WTC11 (cell line): ENCODE measurements around the gene TMEM114. TPM values are rescaled to one million over a fixed set of nuclear protein-coding genes. Genes with fewer than 3 reads are reported as not detected.

Experiments used
- ATAC-seq: fragments of 200-7000 bp; cut with Tn5 transposase; 2 replicates; pipeline ENCODE4 v1.10.0; 2021; ENCODE audit warnings: mild to moderate bottlenecking, moderate library complexity
- CTCF ChIA-PET: fragments of 300-600 bp; sonication (Branson Sonifier 250); formaldehyde crosslinking; loops from one replicate; lab custom pipeline; 2021; ENCODE audit warnings: antibody characterized with exemption; lab: Charles Lee
- POLR2A ChIA-PET: fragments of 350-600 bp; sonication (Branson Sonifier 250); formaldehyde crosslinking; loops from one replicate; lab custom pipeline; 2021; ENCODE audit warnings: antibody characterized with exemption; lab: Charles Lee
- DNase-seq: peaks from one replicate; pipeline ENCODE4 v3.0.0; 2021; ENCODE audit warnings: low spot score
- H3K27ac Mint-ChIP-seq: 2 replicates; pipeline ENCODE4 v1.8.0; 2021; ENCODE audit warnings: mixed read lengths
- H3K27me3 Mint-ChIP-seq: 2 replicates; pipeline ENCODE4 v1.8.0; 2021; ENCODE audit warnings: low read depth, mild to moderate bottlenecking, moderate library complexity, mixed read lengths
- H3K36me3 Mint-ChIP-seq: 2 replicates; pipeline ENCODE4 v1.8.0; 2021; ENCODE audit warnings: mixed read lengths
- H3K4me1 Mint-ChIP-seq: 2 replicates; pipeline ENCODE4 v1.8.0; 2022; ENCODE audit warnings: mixed read lengths
- H3K4me3 Mint-ChIP-seq: 2 replicates; pipeline ENCODE4 v1.8.0; 2021; ENCODE audit warnings: mild to moderate bottlenecking, moderate library complexity, mixed read lengths
- H3K9me3 Mint-ChIP-seq: 2 replicates; pipeline ENCODE4 v1.8.0; 2021; ENCODE audit warnings: mixed read lengths
- ATF1 ChIP-seq: sonication (generic); formaldehyde crosslinking; IDR thresholded peaks from 2 replicates; pipeline ENCODE4 v1.8.1; 2023; ENCODE audit warnings: mild to moderate bottlenecking, moderate library complexity, missing genetic modification reagents
- E2F1 ChIP-seq: sonication (generic); formaldehyde crosslinking; IDR thresholded peaks from 2 replicates; pipeline ENCODE4 v1.8.0; 2022; ENCODE audit warnings: mild to moderate bottlenecking, missing genetic modification reagents
- FOXK1 ChIP-seq: sonication (generic); formaldehyde crosslinking; IDR thresholded peaks from 2 replicates; pipeline ENCODE4 v1.8.0; 2022; ENCODE audit warnings: mild to moderate bottlenecking, moderate library complexity, missing genetic modification reagents
- GRHL2 ChIP-seq: fragments of 250-450 bp; sonication (Bioruptor Pico); IDR thresholded peaks from 2 replicates; pipeline ENCODE4 v1.8.0; 2022; ENCODE audit warnings: mild to moderate bottlenecking, moderate library complexity; ENCODE audit not compliant: insufficient replicate concordance, severe bottlenecking
- JAZF1 ChIP-seq: fragments of 250-450 bp; sonication (Bioruptor Pico); IDR thresholded peaks from 2 replicates; pipeline ENCODE4 v1.9.0; 2021; ENCODE audit warnings: moderate library complexity, mild to moderate bottlenecking, inconsistent platforms
- JUN ChIP-seq: sonication (generic); formaldehyde crosslinking; IDR thresholded peaks from 2 replicates; pipeline ENCODE4 v1.8.0; 2023; ENCODE audit warnings: mild to moderate bottlenecking, missing genetic modification reagents
- KAT7 ChIP-seq: sonication (generic); formaldehyde crosslinking; IDR thresholded peaks from 2 replicates; pipeline ENCODE4 v1.8.1; 2023; ENCODE audit warnings: missing genetic modification reagents, mild to moderate bottlenecking, borderline replicate concordance
- NFATC4 ChIP-seq: fragments of 250-450 bp; sonication (Bioruptor Pico); IDR thresholded peaks from 2 replicates; pipeline ENCODE4 v1.9.0; 2021; ENCODE audit warnings: mild to moderate bottlenecking
- NFYB ChIP-seq: sonication (generic); formaldehyde crosslinking; conservative IDR thresholded peaks from 2 replicates; pipeline ENCODE4 v1.8.0; 2022; ENCODE audit warnings: low read depth, missing genetic modification reagents
- OVOL2 ChIP-seq: fragments of 250-450 bp; sonication (Bioruptor Pico); IDR thresholded peaks from 2 replicates; pipeline ENCODE4 v1.9.0; 2021; ENCODE audit warnings: mild to moderate bottlenecking, borderline replicate concordance
- PRRX2 ChIP-seq: fragments of 250-450 bp; sonication (Bioruptor Pico); IDR thresholded peaks from 2 replicates; pipeline ENCODE4 v1.8.0; 2021; ENCODE audit warnings: mild to moderate bottlenecking
- TP53 ChIP-seq: sonication (generic); formaldehyde crosslinking; IDR thresholded peaks from 2 replicates; pipeline ENCODE4 v1.8.1; 2023; ENCODE audit warnings: mild to moderate bottlenecking, missing genetic modification reagents
- ZNF121 ChIP-seq: sonication (generic); formaldehyde crosslinking; IDR thresholded peaks from 2 replicates; pipeline ENCODE4 v1.8.0; 2023; ENCODE audit warnings: missing genetic modification reagents
- ZNF263 ChIP-seq: sonication (generic); formaldehyde crosslinking; IDR thresholded peaks from 2 replicates; pipeline ENCODE4 v1.8.1; 2022; ENCODE audit warnings: low read depth, mild to moderate bottlenecking, moderate library complexity, missing genetic modification reagents
- ZNF396 ChIP-seq: fragments of 250-450 bp; sonication (Bioruptor Pico); IDR thresholded peaks from 2 replicates; pipeline ENCODE4 v1.8.0; 2021; ENCODE audit warnings: mild to moderate bottlenecking, moderate library complexity, borderline replicate concordance
- total RNA-seq: library from RNA; stranded (reverse); gene quantifications from 3 replicates; pipeline ENCODE4 v1.2.3, GENCODE V29; 2021
- TF ChIP-seq, protein P1 (sequence below): sonication (generic); formaldehyde crosslinking; IDR thresholded peaks from 2 replicates; pipeline ENCODE4 v1.8.1; 2023; ENCODE audit warnings: mild to moderate bottlenecking, moderate library complexity, missing genetic modification reagents
- TF ChIP-seq, protein P2 (sequence below): sonication (generic); formaldehyde crosslinking; IDR thresholded peaks from 2 replicates; pipeline ENCODE4 v1.8.1; 2022; ENCODE audit warnings: missing genetic modification reagents, borderline replicate concordance
- TF ChIP-seq, protein P3 (sequence below): sonication (generic); formaldehyde crosslinking; IDR thresholded peaks from 2 replicates; pipeline ENCODE4 v1.8.1; 2023; ENCODE audit warnings: mild to moderate bottlenecking, missing genetic modification reagents
- TF ChIP-seq, protein P4 (sequence below): sonication (generic); formaldehyde crosslinking; IDR thresholded peaks from 2 replicates; pipeline ENCODE4 v1.8.1; 2022; ENCODE audit warnings: mild to moderate bottlenecking, moderate library complexity, missing genetic modification reagents
- TF ChIP-seq, protein P5 (sequence below): sonication (generic); formaldehyde crosslinking; IDR thresholded peaks from 2 replicates; pipeline ENCODE4 v1.8.0; 2022; ENCODE audit warnings: mild to moderate bottlenecking, missing genetic modification reagents
- TF ChIP-seq, protein P6 (sequence below): sonication (generic); formaldehyde crosslinking; IDR thresholded peaks from 2 replicates; pipeline ENCODE4 v1.8.0; 2023; ENCODE audit warnings: missing genetic modification reagents, mild to moderate bottlenecking, borderline replicate concordance

Gene TMEM114
- total RNA-seq, 1 experiment from 2014 or later, result 0.37 TPM

GRCh38 chr16:8631373-8631772 is 41.1 kb upstream of the TMEM114 start:
- Mint-ChIP-seq H3K9me3 (no peaks in the 10 kb centered on the region), H3K27ac (no peak overlapping the region), H3K27me3 (no peaks in the 10 kb centered on the region), H3K4me3 (no peak overlapping the region)
- no peak for ATAC-seq
- POLR2A ChIA-PET, result no interaction called here
- TF ChIP-seq TP53 (CRISPR knock-in tag), result no peak
- TF ChIP-seq, protein P1, sequence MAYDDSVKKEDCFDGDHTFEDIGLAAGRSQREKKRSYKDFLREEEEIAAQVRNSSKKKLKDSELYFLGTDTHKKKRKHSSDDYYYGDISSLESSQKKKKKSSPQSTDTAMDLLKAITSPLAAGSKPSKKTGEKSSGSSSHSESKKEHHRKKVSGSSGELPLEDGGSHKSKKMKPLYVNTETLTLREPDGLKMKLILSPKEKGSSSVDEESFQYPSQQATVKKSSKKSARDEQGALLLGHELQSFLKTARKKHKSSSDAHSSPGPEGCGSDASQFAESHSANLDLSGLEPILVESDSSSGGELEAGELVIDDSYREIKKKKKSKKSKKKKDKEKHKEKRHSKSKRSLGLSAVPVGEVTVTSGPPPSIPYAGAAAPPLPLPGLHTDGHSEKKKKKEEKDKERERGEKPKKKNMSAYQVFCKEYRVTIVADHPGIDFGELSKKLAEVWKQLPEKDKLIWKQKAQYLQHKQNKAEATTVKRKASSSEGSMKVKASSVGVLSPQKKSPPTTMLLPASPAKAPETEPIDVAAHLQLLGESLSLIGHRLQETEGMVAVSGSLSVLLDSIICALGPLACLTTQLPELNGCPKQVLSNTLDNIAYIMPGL (CRISPR knock-in tag), result no peak
- no peak for TF ChIP-seq ZNF263 (CRISPR knock-in tag)
- TF ChIP-seq, protein P2, sequence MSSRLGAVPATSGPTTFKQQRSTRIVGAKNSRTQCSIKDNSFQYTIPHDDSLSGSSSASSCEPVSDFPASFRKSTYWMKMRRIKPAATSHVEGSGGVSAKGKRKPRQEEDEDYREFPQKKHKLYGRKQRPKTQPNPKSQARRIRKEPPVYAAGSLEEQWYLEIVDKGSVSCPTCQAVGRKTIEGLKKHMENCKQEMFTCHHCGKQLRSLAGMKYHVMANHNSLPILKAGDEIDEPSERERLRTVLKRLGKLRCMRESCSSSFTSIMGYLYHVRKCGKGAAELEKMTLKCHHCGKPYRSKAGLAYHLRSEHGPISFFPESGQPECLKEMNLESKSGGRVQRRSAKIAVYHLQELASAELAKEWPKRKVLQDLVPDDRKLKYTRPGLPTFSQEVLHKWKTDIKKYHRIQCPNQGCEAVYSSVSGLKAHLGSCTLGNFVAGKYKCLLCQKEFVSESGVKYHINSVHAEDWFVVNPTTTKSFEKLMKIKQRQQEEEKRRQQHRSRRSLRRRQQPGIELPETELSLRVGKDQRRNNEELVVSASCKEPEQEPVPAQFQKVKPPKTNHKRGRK, result no peak
- no peak for TF ChIP-seq ZNF121 (CRISPR knock-in tag)
- TF ChIP-seq JUN (CRISPR knock-in tag), result no peak
- TF ChIP-seq FOXK1 (CRISPR knock-in tag), result no peak
- TF ChIP-seq, protein P3, sequence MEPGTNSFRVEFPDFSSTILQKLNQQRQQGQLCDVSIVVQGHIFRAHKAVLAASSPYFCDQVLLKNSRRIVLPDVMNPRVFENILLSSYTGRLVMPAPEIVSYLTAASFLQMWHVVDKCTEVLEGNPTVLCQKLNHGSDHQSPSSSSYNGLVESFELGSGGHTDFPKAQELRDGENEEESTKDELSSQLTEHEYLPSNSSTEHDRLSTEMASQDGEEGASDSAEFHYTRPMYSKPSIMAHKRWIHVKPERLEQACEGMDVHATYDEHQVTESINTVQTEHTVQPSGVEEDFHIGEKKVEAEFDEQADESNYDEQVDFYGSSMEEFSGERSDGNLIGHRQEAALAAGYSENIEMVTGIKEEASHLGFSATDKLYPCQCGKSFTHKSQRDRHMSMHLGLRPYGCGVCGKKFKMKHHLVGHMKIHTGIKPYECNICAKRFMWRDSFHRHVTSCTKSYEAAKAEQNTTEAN (CRISPR knock-in tag), result no peak
- TF ChIP-seq NFYB (CRISPR knock-in tag), result no peak
- no peak for TF ChIP-seq PRRX2 (CRISPR knock-in tag)
- no peak for TF ChIP-seq ZNF396 (CRISPR knock-in tag)
- no peak for TF ChIP-seq OVOL2 (CRISPR knock-in tag)
- no peak for TF ChIP-seq NFATC4 (CRISPR knock-in tag)
- TF ChIP-seq, protein P4, sequence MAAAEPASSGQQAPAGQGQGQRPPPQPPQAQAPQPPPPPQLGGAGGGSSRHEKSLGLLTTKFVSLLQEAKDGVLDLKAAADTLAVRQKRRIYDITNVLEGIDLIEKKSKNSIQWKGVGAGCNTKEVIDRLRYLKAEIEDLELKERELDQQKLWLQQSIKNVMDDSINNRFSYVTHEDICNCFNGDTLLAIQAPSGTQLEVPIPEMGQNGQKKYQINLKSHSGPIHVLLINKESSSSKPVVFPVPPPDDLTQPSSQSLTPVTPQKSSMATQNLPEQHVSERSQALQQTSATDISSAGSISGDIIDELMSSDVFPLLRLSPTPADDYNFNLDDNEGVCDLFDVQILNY (CRISPR knock-in tag), result no peak
- TF ChIP-seq GRHL2 (CRISPR knock-in tag), result no peak
- no peak for TF ChIP-seq ATF1 (CRISPR knock-in tag)
- TF ChIP-seq, all 79 proteins: peak for 0
- H3K36me3 Mint-ChIP-seq, result peaks cover 70% of the 10 kb centered on the region
- no peaks in the 10 kb centered on the region for H3K4me1 Mint-ChIP-seq
- CTCF ChIA-PET, result interaction anchor here (1.3 kb wide), 1 partner anchor 61 kb away, joined by 4 read pairs; no protein-coding TSS in a partner anchor
- DNase-seq, result no peak

GRCh38 chr16:8630255-8630953 is 40.1 kb upstream of the TMEM114 start:
- H3K4me3 Mint-ChIP-seq, result no peak overlapping the region
- TF ChIP-seq, protein P1 (CRISPR knock-in tag), result no peak
- TF ChIP-seq JAZF1 (CRISPR knock-in tag) (no peak), FOXK1 (CRISPR knock-in tag) (no peak), E2F1 (CRISPR knock-in tag) (no peak), KAT7 (CRISPR knock-in tag) (no peak), GRHL2 (CRISPR knock-in tag) (no peak)
- TF ChIP-seq, protein P5, sequence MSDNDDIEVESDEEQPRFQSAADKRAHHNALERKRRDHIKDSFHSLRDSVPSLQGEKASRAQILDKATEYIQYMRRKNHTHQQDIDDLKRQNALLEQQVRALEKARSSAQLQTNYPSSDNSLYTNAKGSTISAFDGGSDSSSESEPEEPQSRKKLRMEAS (CRISPR knock-in tag), result no peak
- TF ChIP-seq, protein P6, sequence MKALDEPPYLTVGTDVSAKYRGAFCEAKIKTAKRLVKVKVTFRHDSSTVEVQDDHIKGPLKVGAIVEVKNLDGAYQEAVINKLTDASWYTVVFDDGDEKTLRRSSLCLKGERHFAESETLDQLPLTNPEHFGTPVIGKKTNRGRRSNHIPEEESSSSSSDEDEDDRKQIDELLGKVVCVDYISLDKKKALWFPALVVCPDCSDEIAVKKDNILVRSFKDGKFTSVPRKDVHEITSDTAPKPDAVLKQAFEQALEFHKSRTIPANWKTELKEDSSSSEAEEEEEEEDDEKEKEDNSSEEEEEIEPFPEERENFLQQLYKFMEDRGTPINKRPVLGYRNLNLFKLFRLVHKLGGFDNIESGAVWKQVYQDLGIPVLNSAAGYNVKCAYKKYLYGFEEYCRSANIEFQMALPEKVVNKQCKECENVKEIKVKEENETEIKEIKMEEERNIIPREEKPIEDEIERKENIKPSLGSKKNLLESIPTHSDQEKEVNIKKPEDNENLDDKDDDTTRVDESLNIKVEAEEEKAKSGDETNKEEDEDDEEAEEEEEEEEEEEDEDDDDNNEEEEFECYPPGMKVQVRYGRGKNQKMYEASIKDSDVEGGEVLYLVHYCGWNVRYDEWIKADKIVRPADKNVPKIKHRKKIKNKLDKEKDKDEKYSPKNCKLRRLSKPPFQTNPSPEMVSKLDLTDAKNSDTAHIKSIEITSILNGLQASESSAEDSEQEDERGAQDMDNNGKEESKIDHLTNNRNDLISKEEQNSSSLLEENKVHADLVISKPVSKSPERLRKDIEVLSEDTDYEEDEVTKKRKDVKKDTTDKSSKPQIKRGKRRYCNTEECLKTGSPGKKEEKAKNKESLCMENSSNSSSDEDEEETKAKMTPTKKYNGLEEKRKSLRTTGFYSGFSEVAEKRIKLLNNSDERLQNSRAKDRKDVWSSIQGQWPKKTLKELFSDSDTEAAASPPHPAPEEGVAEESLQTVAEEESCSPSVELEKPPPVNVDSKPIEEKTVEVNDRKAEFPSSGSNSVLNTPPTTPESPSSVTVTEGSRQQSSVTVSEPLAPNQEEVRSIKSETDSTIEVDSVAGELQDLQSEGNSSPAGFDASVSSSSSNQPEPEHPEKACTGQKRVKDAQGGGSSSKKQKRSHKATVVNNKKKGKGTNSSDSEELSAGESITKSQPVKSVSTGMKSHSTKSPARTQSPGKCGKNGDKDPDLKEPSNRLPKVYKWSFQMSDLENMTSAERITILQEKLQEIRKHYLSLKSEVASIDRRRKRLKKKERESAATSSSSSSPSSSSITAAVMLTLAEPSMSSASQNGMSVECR (CRISPR knock-in tag), result no peak
- ChIA-PET CTCF (no interaction called here), POLR2A (no interaction called here)
- H3K9me3 Mint-ChIP-seq, result no peaks in the 10 kb centered on the region
- H3K4me1 Mint-ChIP-seq, result no peaks in the 10 kb centered on the region
- H3K36me3 Mint-ChIP-seq, result peaks cover 76% of the 10 kb centered on the region
- no peak overlapping the region for H3K27ac Mint-ChIP-seq
- no peak for ATAC-seq
- H3K27me3 Mint-ChIP-seq, result no peaks in the 10 kb centered on the region
- DNase-seq, result no peak
